ENCODE results near the gene ACOT7. TPM values are rescaled to one million over a fixed set of nuclear protein-coding genes. Genes with fewer than 3 reads are reported as not detected.

Gene ACOT7
- total RNA-seq, 1 experiment from 2014 or later = 120 TPM

- in situ Hi-C loops (cut with HindIII; ENCODE audit: low pct_unique_long_range_greater_than_20kb, low sequenced_read_pairs) = no loop called here
- no peaks in the 10 kb centered on the region for H3K36me3 ChIP-seq (ENCODE audit: control insufficient read depth, insufficient read depth, low read length)
- no TSS peak for BruUV-seq (replicated peaks)
- TF ChIP-seq REST (IDR thresholded peaks at IDR 0.05; ENCODE audit: insufficient read depth in 1 of 2, low read depth in 2 of 2, low read length in 1 of 2) (no peak), TCF7L2 (IDR thresholded peaks at IDR 0.05; ENCODE audit: low read depth, low read length) (no peak), POLR2AphosphoS5 (IDR thresholded peaks at IDR 0.05; ENCODE audit: low read depth, low read length) (no peak), CTCF (IDR thresholded peaks at IDR 0.05) (no peak), SIN3A (IDR thresholded peaks at IDR 0.05; ENCODE audit: borderline replicate concordance, insufficient read depth, low read depth, low read length) (no peak)
- POLR2A ChIA-PET = no interaction called here
- no peak overlapping the region for H3K4me3 ChIP-seq (ENCODE audit: low read depth in 2 of 2, low read length in 2 of 2)
- CTCF ChIA-PET = interaction anchor here (0.7 kb wide), 1 partner anchor 17 kb away, joined by 5 read pairs; no protein-coding TSS in a partner anchor
- no peaks in the 10 kb centered on the region for H3K4me1 ChIP-seq (ENCODE audit: control insufficient read depth, insufficient read depth, low read length)
- DNase-seq (ENCODE audit: low read depth, low spot score) (no peak), ATAC-seq (no peak)
- intact Hi-C loops (cut with micrococcal nuclease; ENCODE audit: unreplicated experiment) = no loop called here
- no peak overlapping the region for H3K27ac ChIP-seq (ENCODE audit: low read length)
- H3K9me3 ChIP-seq (ENCODE audit: control insufficient read depth, insufficient read depth, low read depth, low read length) = no peaks in the 10 kb centered on the region
- no peaks in the 10 kb centered on the region for H3K27me3 ChIP-seq (ENCODE audit: control insufficient read depth, insufficient read depth, low read length)
Measured at GRCh38 chr1:6401673-6402072, 8.1 kb upstream of the ACOT7 start.

GRCh38 chr1:6399294-6399693 is 5.7 kb upstream of the ACOT7 start:
- in situ Hi-C loops (cut with HindIII; ENCODE audit: low pct_unique_long_range_greater_than_20kb, low sequenced_read_pairs) = no loop called here
- TF ChIP-seq POLR2AphosphoS5 (IDR thresholded peaks at IDR 0.05; ENCODE audit: low read depth, low read length) (no peak), REST (IDR thresholded peaks at IDR 0.05; ENCODE audit: insufficient read depth in 1 of 2, low read depth in 2 of 2, low read length in 1 of 2) (no peak), CTCF (IDR thresholded peaks at IDR 0.05) (no peak), SIN3A (IDR thresholded peaks at IDR 0.05; ENCODE audit: borderline replicate concordance, insufficient read depth, low read depth, low read length) (no peak), TCF7L2 (IDR thresholded peaks at IDR 0.05; ENCODE audit: low read depth, low read length) (no peak)
- no TSS peak for BruUV-seq (replicated peaks)
- DNase-seq (ENCODE audit: low read depth, low spot score) (no peak), ATAC-seq (no peak)
- intact Hi-C loops (cut with micrococcal nuclease; ENCODE audit: unreplicated experiment) = no loop called here
- no peak overlapping the region for H3K4me3 ChIP-seq (ENCODE audit: low read depth in 2 of 2, low read length in 2 of 2)
- no peaks in the 10 kb centered on the region for H3K27me3 ChIP-seq (ENCODE audit: control insufficient read depth, insufficient read depth, low read length)
- POLR2A ChIA-PET = interaction anchor here (0.6 to 1.0 kb wide), 2 partner anchors 15 to 39 kb away, joined by 3 read pairs; no protein-coding TSS in a partner anchor
- peaks cover 1% of the 10 kb centered on the region; the same call in 1 of the 2 replicates for H3K4me1 ChIP-seq (ENCODE audit: control insufficient read depth, insufficient read depth, low read length)
- H3K36me3 ChIP-seq (ENCODE audit: control insufficient read depth, insufficient read depth, low read length) = no peaks in the 10 kb centered on the region
- no peaks in the 10 kb centered on the region for H3K9me3 ChIP-seq (ENCODE audit: control insufficient read depth, insufficient read depth, low read depth, low read length)
- H3K27ac ChIP-seq (ENCODE audit: low read length) = no peak overlapping the region
- CTCF ChIA-PET = interaction anchor here (0.6 kb wide), 1 partner anchor 27 kb away, joined by 8 read pairs; no protein-coding TSS in a partner anchor

All from Panc1 (cell line).